GM12801 (cell line): Measurements from ENCODE around the gene COQ8A.

Source experiments
- TF ChIP-seq, protein P1 (sequence below): IDR thresholded peaks from one replicate; pipeline ENCODE4 v1.5.1; 2011; ENCODE audit warnings: control low read depth; ENCODE audit not compliant: insufficient read length; ENCODE audit errors: extremely low read depth

COQ8A gene

DNA sequence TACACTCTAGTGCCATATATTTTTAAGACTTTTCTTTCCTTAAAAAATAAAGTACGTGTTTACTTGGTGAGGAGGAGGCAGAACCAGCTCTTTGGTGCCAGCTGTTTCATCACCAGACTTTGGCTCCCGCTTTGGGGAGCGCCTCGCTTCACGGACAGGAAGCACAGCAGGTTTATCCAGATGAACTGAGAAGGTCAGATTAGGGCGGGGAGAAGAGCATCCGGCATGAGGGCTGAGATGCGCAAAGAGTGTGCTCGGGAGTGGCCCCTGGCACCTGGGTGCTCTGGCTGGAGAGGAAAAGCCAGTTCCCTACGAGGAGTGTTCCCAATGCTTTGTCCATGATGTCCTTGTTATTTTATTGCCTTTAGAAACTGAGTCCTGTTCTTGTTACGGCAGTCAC lies 44.5 kb upstream of the COQ8A start:
- TF ChIP-seq, protein P1, sequence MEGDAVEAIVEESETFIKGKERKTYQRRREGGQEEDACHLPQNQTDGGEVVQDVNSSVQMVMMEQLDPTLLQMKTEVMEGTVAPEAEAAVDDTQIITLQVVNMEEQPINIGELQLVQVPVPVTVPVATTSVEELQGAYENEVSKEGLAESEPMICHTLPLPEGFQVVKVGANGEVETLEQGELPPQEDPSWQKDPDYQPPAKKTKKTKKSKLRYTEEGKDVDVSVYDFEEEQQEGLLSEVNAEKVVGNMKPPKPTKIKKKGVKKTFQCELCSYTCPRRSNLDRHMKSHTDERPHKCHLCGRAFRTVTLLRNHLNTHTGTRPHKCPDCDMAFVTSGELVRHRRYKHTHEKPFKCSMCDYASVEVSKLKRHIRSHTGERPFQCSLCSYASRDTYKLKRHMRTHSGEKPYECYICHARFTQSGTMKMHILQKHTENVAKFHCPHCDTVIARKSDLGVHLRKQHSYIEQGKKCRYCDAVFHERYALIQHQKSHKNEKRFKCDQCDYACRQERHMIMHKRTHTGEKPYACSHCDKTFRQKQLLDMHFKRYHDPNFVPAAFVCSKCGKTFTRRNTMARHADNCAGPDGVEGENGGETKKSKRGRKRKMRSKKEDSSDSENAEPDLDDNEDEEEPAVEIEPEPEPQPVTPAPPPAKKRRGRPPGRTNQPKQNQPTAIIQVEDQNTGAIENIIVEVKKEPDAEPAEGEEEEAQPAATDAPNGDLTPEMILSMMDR: no peak

DNA sequence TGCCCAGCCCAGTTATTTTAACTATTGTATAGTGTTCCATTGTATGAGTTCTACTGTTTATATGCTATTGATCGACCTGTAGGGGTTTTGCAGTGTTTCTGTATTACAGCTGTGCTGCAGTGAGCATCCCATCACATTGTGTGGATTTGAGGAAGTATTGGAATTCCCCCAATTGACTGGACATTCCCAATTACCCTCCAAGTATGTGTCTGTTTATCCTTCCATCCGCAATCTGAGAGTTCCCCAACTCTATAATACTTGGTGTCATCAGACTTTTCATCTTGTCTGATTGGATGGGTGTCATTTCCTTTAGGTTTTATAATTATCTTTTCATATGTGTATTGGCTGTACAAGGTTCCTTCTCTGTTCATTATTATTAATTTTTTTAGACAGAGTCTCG lies 41.8 kb upstream of the COQ8A start:
- TF ChIP-seq, protein P1: no peak

DNA sequence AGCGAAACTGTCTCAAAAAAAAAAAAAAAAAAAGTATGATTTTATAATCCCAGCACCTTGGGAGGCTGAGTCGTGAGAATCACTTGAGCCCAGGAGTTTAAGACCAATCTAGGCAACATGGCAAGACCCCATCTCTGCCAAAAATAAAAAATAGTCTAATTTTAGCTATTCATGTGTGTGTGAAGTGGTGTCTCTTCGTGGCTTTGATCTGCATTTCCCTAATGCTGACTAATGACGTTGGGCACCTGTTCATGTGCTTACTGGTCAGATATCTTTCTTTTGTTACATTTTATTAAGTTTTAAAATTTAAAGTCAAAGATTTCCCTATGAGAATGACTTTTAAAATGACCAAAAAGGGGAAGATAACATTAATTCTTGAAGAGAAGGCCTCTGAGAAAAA lies 38.7 kb upstream of the COQ8A start:
- TF ChIP-seq, protein P1: no peak

DNA sequence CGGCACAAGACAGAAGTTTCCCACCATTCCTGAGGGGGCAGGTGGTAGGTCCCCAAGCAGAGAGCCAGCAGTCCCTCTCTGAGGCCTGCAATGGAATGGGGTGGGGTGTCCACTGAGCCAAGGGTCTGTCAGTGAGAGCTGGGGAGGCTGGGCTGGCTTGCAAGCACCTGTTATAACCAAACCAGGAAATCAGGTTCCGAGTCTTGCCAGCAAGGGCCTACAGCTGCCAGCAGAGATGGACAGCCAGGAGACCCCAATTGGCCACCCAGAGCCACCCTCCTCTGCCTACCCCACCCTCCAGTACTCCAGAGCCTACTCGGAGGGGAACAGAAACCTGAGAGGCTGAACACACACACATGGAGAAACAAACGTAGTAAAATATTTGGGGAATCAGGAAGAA lies 37.5 kb upstream of the COQ8A start:
- TF ChIP-seq, protein P1: no peak

DNA sequence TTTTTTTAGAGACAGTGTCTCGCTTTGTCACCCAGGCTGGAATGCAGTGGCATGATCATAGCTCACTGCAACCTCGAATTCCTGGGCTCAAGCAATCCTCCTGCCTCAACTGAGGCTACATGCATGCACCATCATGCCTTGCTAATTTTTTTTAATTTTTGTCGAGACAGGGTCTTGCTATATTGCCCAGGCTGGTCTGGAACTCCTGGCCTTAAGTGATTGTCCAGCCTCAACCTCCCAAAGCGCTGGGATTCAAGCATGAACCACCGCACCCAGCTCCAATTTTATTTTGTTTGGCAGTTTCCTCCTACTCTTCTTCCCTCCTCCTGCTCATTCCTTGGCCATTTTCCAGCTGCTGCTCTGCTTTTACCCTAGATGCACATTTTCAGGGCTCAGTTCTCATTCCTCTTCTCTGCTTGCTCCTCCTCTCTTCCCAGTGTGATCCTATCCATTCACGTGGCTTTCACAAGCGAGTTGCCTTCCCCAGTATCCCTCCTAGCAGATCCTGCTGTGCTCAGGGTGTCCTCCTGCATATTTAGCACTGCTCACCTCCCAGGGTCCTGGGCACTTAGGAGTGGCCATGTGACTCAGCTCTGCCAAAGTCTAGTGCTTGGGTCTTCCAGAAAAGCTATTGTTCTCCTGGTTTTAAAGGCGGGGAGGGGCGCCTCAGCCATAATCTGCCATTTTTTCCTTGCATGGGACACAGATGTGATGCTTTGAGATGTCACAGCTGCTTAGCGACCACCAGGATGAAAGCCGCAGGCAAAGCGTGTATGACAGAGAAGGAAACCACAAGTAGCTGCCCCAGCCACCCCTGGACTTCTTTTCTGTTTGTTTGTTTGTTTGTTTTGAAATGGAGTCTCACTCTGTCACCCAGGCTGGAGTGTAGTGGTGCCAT lies 36.0 kb upstream of the COQ8A start:
- TF ChIP-seq, protein P1: no peak

DNA sequence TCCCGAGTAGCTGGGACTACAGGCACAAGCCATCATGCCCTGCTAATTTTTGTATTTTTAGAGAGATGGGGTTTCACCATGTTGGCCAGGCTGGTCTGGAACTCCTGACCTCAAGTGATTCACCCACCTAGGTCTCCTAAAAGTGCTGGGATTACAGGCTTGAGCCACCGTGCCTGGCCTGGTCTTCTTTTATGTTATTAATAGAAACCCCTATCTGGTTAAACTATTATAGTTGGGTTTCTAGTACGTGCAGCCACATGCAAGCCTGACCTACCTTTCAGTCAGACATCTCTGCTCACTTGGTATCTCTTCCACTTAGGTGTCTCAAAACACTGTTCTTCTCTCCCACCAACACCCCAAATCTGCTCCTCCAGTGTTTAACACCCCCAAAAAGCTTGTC lies 35.3 kb upstream of the COQ8A start:
- TF ChIP-seq, protein P1: no peak

DNA sequence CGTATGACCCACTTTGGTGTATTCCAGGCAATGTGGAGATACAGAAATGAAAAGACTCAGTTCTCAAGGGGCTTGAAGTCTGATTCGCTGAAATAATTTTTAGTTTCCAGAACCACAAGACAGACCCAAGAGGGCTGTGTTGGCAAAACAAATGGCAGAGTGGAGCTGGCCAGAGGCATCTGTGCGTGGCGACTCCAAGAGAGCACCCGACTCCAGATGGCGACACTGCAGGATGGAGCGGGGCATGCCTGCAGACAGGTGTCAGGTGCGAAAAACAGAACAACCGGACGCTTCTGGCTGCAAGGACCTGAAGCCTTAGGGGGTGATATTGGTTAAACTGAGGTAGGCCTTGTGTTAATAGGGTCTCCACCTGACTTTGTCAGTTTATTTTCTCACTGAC lies 31.7 kb upstream of the COQ8A start:
- TF ChIP-seq, protein P1: no peak
